GM12878 (cell line): Measurements from ENCODE around the gene MTX1. TPM values are rescaled to one million over a fixed set of nuclear protein-coding genes. Genes with fewer than 3 reads are reported as not detected.
A peak's percentile ranks its signal among the peaks of the same experiment; 100 is the strongest.

Experiments used
- ATAC-seq: fragments of 200-7000 bp; cut with Tn5 transposase; 3 replicates; pipeline ENCODE4 v1.9.1; 2020; ENCODE audit warnings: mild to moderate bottlenecking, moderate library complexity
- BruUV-seq: library from RNA; stranded (reverse); fragments of 400-500 nt; replicated peaks from 2 replicates; lab custom pipeline; 2021; lab: Mats Ljungman, UMichigan
- CTCF ChIA-PET: fragments of 300-600 bp; sonication (Branson Sonifier 250); formaldehyde crosslinking; extraction: SDS; loops from one replicate; lab custom pipeline; 2021; ENCODE audit warnings: inconsistent platforms; lab: Yijun Ruan, JAX
- POLR2A ChIA-PET: fragments of 350-600 bp; formaldehyde crosslinking; extraction: SDS; loops from one replicate; lab custom pipeline; 2021; ENCODE audit warnings: inconsistent platforms; lab: Charles Lee
- RAD21 ChIA-PET: fragments of 300-600 bp; sonication (Branson Sonifier 250); formaldehyde crosslinking; loops from one replicate; lab custom pipeline; 2023; ENCODE audit warnings: antibody characterized with exemption; ENCODE audit not compliant: unreplicated experiment; lab: Charles Lee
- SMC1A ChIA-PET: fragments of 300-600 bp; sonication (Branson Sonifier 250); formaldehyde crosslinking; loops from one replicate; lab custom pipeline; 2023; ENCODE audit not compliant: unreplicated experiment, uncharacterized antibody; lab: Charles Lee
- DNase-seq: peaks from one replicate; pipeline ENCODE4 v3.0.0-alpha.2; 2011; ENCODE audit warnings: low read depth, low spot score
- FAIRE-seq: peaks from 3 replicates; lab custom pipeline; 2011; peaks lifted over from hg19 to GRCh38; lab: Jason Lieb, UNC
- H2AFZ ChIP-seq: 2 replicates; pipeline ENCODE4 v1.6.0; 2011; ENCODE audit warnings: low read depth, low read length, control low read depth; ENCODE audit not compliant: control insufficient read depth
- H3K27ac ChIP-seq: 2 replicates; pipeline ENCODE4 v1.5.1; 2011; ENCODE audit warnings: control low read depth; ENCODE audit not compliant: control insufficient read depth, insufficient read depth
- H3K27me3 ChIP-seq, 2 experiments: replicated peaks in 1 of 2; 2 replicates each; pipeline versions ENCODE4 v1.6.0 to v1.6.1; 2011; ENCODE audit warnings: low read length in 1 of 2; ENCODE audit not compliant: control insufficient read depth in 2 of 2, insufficient read depth in 2 of 2
- H3K36me3 ChIP-seq, 2 experiments: 2 replicates each; pipeline ENCODE4 v1.5.1; 2011; ENCODE audit warnings: low read length in 1 of 2; ENCODE audit not compliant: control insufficient read depth in 2 of 2, insufficient read depth in 2 of 2
- H3K4me1 ChIP-seq: 2 replicates; pipeline ENCODE4 v1.6.1; 2011; ENCODE audit warnings: mild to moderate bottlenecking, low read length, moderate library complexity, mixed read lengths; ENCODE audit not compliant: control insufficient read depth, insufficient read depth
- H3K4me2 ChIP-seq: 2 replicates; pipeline ENCODE4 v1.6.0; 2011; ENCODE audit warnings: control low read depth; ENCODE audit not compliant: control insufficient read depth, insufficient read depth
- H3K4me3 ChIP-seq: fragments of 200-600 bp; sonication (generic); 2 replicates; pipeline ENCODE4 v1.5.1; 2016
- H3K79me2 ChIP-seq: 2 replicates; pipeline ENCODE4 v1.6.0; 2011; ENCODE audit warnings: low read length; ENCODE audit not compliant: control insufficient read depth, insufficient read depth
- H3K9ac ChIP-seq: 2 replicates; pipeline ENCODE4 v1.8.0; 2011; ENCODE audit warnings: low read length, control low read depth, mixed read lengths; ENCODE audit not compliant: control insufficient read depth, insufficient read depth
- H3K9me3 ChIP-seq: replicated peaks from 3 replicates; pipeline ENCODE4 v1.5.1; 2011; ENCODE audit warnings: mild to moderate bottlenecking, low read length; ENCODE audit not compliant: control insufficient read depth, insufficient read depth
- H4K20me1 ChIP-seq: 2 replicates; pipeline ENCODE4 v1.6.0; 2011; ENCODE audit not compliant: control insufficient read depth, insufficient read depth
- CBX5 ChIP-seq: sonication (generic); IDR thresholded peaks from 2 replicates; pipeline ENCODE4 v1.6.1; 2016; ENCODE audit warnings: low read depth, moderate library complexity, mild to moderate bottlenecking, inconsistent platforms
- EGR1 ChIP-seq, 2 experiments: IDR thresholded peaks; 1 replicate in 1 of 2; 2 replicates in 1 of 2; pipeline ENCODE4 v1.6.1; 2011 to 2012; ENCODE audit warnings: low read depth in 2 of 2, low read length in 2 of 2, borderline replicate concordance in 1 of 2, mild to moderate bottlenecking in 1 of 2, moderate library complexity in 1 of 2
- FOS ChIP-seq: IDR thresholded peaks from 3 replicates; pipeline ENCODE4 v1.6.1; 2011; ENCODE audit warnings: borderline replicate concordance; ENCODE audit not compliant: insufficient read length; ENCODE audit errors: extremely low read depth
- MYC ChIP-seq: IDR thresholded peaks from 2 replicates; pipeline ENCODE4 v1.6.1; 2011; ENCODE audit warnings: mild to moderate bottlenecking, low read length, moderate library complexity, inconsistent platforms; ENCODE audit not compliant: insufficient read depth, insufficient replicate concordance, insufficient read length, severe bottlenecking
- NRF1 ChIP-seq: conservative IDR thresholded peaks from 2 replicates; pipeline ENCODE4 v1.6.1; 2011; ENCODE audit warnings: mild to moderate bottlenecking, low read depth, low read length, improper control_type of control experiment
- PML ChIP-seq: IDR thresholded peaks from 2 replicates; pipeline ENCODE4 v1.6.1; 2012; ENCODE audit warnings: low read length, inconsistent platforms
- RUNX3 ChIP-seq: IDR thresholded peaks from 2 replicates; pipeline ENCODE4 v1.6.1; 2012; ENCODE audit warnings: low read length, inconsistent platforms
- SMARCA5 ChIP-seq: fragments of 450-650 bp; IDR thresholded peaks from 2 replicates; pipeline ENCODE4 v1.6.1; 2017; ENCODE audit warnings: mild to moderate bottlenecking
- ZNF207 ChIP-seq: fragments of 450-650 bp; IDR thresholded peaks from 2 replicates; pipeline ENCODE4 v1.6.1; 2014; ENCODE audit warnings: antibody characterized with exemption, mild to moderate bottlenecking, borderline replicate concordance
- WGBS: methylation state at CpG from one replicate; pipeline ENCODE4 v1.1.6; 2016; ENCODE audit warnings: low lambda C conversion rate; ENCODE audit not compliant: insufficient replicate concordance, insufficient coverage; ENCODE audit errors: missing lambda C conversion rate; 5-methylcytosine and 5-hydroxymethylcytosine counted together
- in situ Hi-C: fragments of 300-500 bp; cut with MboI; formaldehyde crosslinking; loops from 9 replicates; pipeline ENCODE4 v1.14.3; 2018; ENCODE audit warnings: mixed read lengths
- intact Hi-C: fragments of 100-400 bp; cut with micrococcal nuclease; formaldehyde crosslinking; loops from one replicate; pipeline ENCODE4 v1.14.2; 2022; ENCODE audit not compliant: unreplicated experiment
- polyA plus RNA-seq, 11 experiments: library from polyadenylated mRNA; depleted of rRNA in 4 of 11; unstranded in 6 of 11; stranded (reverse) in 5 of 11; fragments of >200 nt; fragmentation: Nextera tagmentation in 4 of 11; fragmentation: Illumina TruSeq in 1 of 11; extraction: Ambion mirVana in 4 of 11; extraction: Trizol in 1 of 11; gene quantifications; 1 replicate in 1 of 11; 2 replicates in 10 of 11; pipeline versions ENCODE4 v1.2.1 to v1.2.3, GENCODE V29; 2011 to 2016; ENCODE audit warnings: inconsistent platforms in 2 of 11, missing spikeins in 2 of 11, low read depth in 1 of 11
- total RNA-seq, 4 experiments: library from RNA; depleted of rRNA in 3 of 4; stranded (reverse); fragments of >200 nt in 3 of 4; fragmentation: Illumina TruSeq in 1 of 4; extraction: Trizol in 1 of 4; gene quantifications; 2 replicates each; pipeline versions ENCODE4 v1.2.1 to v1.2.3, GENCODE V29; 2013 to 2021
- TF ChIP-seq, protein P1 (sequence below): IDR thresholded peaks from 2 replicates; pipeline ENCODE4 v1.6.1; 2012; ENCODE audit warnings: mild to moderate bottlenecking, low read depth, low read length
- TF ChIP-seq, protein P2 (sequence below): fragments of 450-650 bp; IDR thresholded peaks from 2 replicates; pipeline ENCODE4 v1.6.1; 2017; ENCODE audit warnings: mild to moderate bottlenecking, low read depth, inconsistent platforms; ENCODE audit not compliant: poor library complexity, severe bottlenecking
- TF ChIP-seq, protein P3 (sequence below): fragments of 450-650 bp; formaldehyde crosslinking; IDR thresholded peaks from 2 replicates; pipeline ENCODE4 v1.5.0; 2022; ENCODE audit warnings: mild to moderate bottlenecking, missing genetic modification characterization

Gene MTX1
- total and polyA plus RNA-seq, 10 of the 15 experiments (the other 5 are each of a cell fraction or from before 2014, with no cell fraction given) = 15.8 to 92.0 (median 49.1) TPM

DNA sequence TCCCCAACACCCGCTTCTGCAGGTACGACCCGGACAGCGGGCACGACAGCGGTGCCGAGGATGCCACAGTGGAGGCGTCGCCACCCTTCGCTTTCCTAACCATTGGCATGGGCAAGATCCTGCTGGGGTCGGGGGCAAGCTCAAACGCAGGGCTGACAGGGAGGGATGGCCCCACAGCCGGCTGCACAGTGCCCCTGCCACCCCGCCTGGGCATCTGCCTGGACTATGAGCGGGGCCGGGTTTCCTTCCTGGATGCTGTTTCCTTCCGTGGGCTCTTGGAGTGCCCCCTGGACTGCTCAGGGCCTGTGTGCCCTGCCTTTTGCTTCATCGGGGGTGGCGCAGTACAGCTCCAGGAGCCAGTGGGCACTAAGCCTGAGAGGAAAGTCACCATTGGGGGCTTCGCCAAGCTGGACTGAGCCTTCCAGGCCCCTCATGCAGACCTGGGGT, 24.7 kb upstream of the MTX1 start (continued):
- TF ChIP-seq, protein P1, sequence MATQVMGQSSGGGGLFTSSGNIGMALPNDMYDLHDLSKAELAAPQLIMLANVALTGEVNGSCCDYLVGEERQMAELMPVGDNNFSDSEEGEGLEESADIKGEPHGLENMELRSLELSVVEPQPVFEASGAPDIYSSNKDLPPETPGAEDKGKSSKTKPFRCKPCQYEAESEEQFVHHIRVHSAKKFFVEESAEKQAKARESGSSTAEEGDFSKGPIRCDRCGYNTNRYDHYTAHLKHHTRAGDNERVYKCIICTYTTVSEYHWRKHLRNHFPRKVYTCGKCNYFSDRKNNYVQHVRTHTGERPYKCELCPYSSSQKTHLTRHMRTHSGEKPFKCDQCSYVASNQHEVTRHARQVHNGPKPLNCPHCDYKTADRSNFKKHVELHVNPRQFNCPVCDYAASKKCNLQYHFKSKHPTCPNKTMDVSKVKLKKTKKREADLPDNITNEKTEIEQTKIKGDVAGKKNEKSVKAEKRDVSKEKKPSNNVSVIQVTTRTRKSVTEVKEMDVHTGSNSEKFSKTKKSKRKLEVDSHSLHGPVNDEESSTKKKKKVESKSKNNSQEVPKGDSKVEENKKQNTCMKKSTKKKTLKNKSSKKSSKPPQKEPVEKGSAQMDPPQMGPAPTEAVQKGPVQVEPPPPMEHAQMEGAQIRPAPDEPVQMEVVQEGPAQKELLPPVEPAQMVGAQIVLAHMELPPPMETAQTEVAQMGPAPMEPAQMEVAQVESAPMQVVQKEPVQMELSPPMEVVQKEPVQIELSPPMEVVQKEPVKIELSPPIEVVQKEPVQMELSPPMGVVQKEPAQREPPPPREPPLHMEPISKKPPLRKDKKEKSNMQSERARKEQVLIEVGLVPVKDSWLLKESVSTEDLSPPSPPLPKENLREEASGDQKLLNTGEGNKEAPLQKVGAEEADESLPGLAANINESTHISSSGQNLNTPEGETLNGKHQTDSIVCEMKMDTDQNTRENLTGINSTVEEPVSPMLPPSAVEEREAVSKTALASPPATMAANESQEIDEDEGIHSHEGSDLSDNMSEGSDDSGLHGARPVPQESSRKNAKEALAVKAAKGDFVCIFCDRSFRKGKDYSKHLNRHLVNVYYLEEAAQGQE = no peak
- TF ChIP-seq SMARCA5 (no peak), RUNX3 (no peak), NRF1 (no peak), PML (no peak)

DNA sequence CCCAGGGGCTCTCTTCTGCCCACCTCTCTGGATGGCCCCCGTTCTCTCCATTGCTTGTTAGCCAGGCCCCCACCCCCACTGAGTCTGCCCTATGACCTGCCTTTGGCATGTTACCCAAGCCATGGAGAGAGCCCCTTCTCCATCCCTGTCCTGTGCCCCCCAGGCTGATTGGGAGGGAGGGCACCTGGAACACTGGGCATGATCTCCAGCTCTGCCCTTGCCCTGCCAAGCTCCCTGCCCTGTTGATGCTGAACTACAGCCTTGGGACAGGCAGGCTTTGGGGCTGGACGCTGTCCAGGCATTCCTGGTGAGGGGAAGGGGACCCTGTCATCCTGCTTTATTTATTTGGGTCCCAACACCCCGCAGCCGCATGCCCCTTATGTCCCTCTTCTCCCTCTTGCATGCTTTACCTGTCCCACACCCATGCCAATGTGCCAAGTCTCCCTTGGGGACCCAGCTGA, 24.1 kb upstream of the MTX1 start:
- ChIA-PET SMC1A (interaction anchor here (1.7 to 2.6 kb wide), 3 partner anchors 7 to 12 kb away, joined by 12 to 17 read pairs (median 14); partner anchors contain the start of gene KRTCAP2), CTCF (interaction anchor here (2.0 to 2.9 kb wide), 4 partner anchors 7 to 43 kb away, joined by 4 to 63 read pairs (median 29); partner anchors contain the start of genes KRTCAP2 and TRIM46), RAD21 (interaction anchor here (1.4 to 1.9 kb wide), 4 partner anchors 10 to 40 kb away, joined by 6 to 13 read pairs (median 7); partner anchors contain the start of gene KRTCAP2), POLR2A (interaction anchor here (1.4 to 2.8 kb wide), 5 partner anchors 10 to 44 kb away, joined by 4 to 23 read pairs (median 9); partner anchors contain the start of gene KRTCAP2)
- 90% methylated on average over 4 of the region's 4 CpGs for WGBS
- Histone ChIP-seq H3K27ac (peak overlapping the region; percentile 72; the same call in 1 of the 2 replicates), H3K4me3 (no peak overlapping the region), H3K79me2 (no peaks in the 10 kb centered on the region), H4K20me1 (no peaks in the 10 kb centered on the region), H3K9ac (no peak overlapping the region), H3K27me3 (no peaks in the 10 kb centered on the region), H3K4me1 (peaks cover 21% of the 10 kb centered on the region), H3K4me2 (no peak overlapping the region; the same call in 1 of the 2 replicates), H3K36me3 (no peaks in the 10 kb centered on the region), H2AFZ (no peak overlapping the region), H3K9me3 (no peaks in the 10 kb centered on the region)
- no TSS peak for BruUV-seq
- no peak for ATAC-seq
- in situ Hi-C loops = no loop called here
- DNase-seq = no peak
- no peak for FAIRE-seq
- intact Hi-C loops = no loop called here
- TF ChIP-seq MYC (no peak), CBX5 (no peak), FOS (no peak), EGR1 (IDR thresholded peaks at IDR 0.05; ENCODE audit: borderline replicate concordance in 1 of 2, low read depth in 2 of 2, low read length in 2 of 2) (no peak), ZNF207 (no peak)
- TF ChIP-seq, protein P2, sequence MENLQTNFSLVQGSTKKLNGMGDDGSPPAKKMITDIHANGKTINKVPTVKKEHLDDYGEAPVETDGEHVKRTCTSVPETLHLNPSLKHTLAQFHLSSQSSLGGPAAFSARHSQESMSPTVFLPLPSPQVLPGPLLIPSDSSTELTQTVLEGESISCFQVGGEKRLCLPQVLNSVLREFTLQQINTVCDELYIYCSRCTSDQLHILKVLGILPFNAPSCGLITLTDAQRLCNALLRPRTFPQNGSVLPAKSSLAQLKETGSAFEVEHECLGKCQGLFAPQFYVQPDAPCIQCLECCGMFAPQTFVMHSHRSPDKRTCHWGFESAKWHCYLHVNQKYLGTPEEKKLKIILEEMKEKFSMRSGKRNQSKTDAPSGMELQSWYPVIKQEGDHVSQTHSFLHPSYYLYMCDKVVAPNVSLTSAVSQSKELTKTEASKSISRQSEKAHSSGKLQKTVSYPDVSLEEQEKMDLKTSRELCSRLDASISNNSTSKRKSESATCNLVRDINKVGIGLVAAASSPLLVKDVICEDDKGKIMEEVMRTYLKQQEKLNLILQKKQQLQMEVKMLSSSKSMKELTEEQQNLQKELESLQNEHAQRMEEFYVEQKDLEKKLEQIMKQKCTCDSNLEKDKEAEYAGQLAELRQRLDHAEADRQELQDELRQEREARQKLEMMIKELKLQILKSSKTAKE = no peak
- TF ChIP-seq, protein P3, sequence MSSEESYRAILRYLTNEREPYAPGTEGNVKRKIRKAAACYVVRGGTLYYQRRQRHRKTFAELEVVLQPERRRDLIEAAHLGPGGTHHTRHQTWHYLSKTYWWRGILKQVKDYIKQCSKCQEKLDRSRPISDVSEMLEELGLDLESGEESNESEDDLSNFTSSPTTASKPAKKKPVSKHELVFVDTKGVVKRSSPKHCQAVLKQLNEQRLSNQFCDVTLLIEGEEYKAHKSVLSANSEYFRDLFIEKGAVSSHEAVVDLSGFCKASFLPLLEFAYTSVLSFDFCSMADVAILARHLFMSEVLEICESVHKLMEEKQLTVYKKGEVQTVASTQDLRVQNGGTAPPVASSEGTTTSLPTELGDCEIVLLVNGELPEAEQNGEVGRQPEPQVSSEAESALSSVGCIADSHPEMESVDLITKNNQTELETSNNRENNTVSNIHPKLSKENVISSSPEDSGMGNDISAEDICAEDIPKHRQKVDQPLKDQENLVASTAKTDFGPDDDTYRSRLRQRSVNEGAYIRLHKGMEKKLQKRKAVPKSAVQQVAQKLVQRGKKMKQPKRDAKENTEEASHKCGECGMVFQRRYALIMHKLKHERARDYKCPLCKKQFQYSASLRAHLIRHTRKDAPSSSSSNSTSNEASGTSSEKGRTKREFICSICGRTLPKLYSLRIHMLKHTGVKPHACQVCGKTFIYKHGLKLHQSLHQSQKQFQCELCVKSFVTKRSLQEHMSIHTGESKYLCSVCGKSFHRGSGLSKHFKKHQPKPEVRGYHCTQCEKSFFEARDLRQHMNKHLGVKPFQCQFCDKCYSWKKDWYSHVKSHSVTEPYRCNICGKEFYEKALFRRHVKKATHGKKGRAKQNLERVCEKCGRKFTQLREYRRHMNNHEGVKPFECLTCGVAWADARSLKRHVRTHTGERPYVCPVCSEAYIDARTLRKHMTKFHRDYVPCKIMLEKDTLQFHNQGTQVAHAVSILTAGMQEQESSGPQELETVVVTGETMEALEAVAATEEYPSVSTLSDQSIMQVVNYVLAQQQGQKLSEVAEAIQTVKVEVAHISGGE (CRISPR knock-in tag) = no peak
